PC-9 (cell line): ENCODE results near the gene ZBTB26. TPM values are rescaled to one million over a fixed set of nuclear protein-coding genes. Genes with fewer than 3 reads are reported as not detected.
A peak's percentile ranks its signal among the peaks of the same experiment; 100 is the strongest.
"Not testable (repeated sequence)": the region's sequence is repeated elsewhere in the genome, so short reads cannot be mapped to it uniquely, and the experiment has no call there.

Experiments
- BruUV-seq: library from RNA; stranded (reverse); fragments of 400-500 nt; replicated peaks from 2 replicates; lab custom pipeline; 2021; lab: Mats Ljungman, UMichigan
- CTCF ChIA-PET: fragments of 300-600 bp; sonication (Branson Sonifier 250); formaldehyde crosslinking; loops from one replicate; lab custom pipeline; 2022; ENCODE audit warnings: antibody characterized with exemption; lab: Charles Lee
- POLR2A ChIA-PET: fragments of 300-600 bp; sonication (Branson Sonifier 250); formaldehyde crosslinking; loops from one replicate; lab custom pipeline; 2022; ENCODE audit warnings: antibody characterized with exemption; ENCODE audit not compliant: unreplicated experiment; lab: Charles Lee
- DNase-seq, 2 experiments: peaks; one replicate each; pipeline versions ENCODE4 v3.0.0 to v3.0.0-alpha.2; 2015 to 2022; ENCODE audit warnings: mixed read lengths in 1 of 2
- H2AFZ ChIP-seq: fragments of 200-600 bp; sonication (generic); 2 replicates; pipeline ENCODE4 v1.8.1; 2017; ENCODE audit warnings: antibody characterized with exemption
- H3F3A ChIP-seq: fragments of 200-600 bp; sonication (generic); 2 replicates; pipeline ENCODE4 v1.8.1; 2017; ENCODE audit warnings: antibody characterized with exemption, mild to moderate bottlenecking, low read depth; ENCODE audit not compliant: insufficient read depth
- H3K27ac ChIP-seq: fragments of 200-600 bp; sonication (generic); 2 replicates; pipeline ENCODE4 v1.6.1; 2016; ENCODE audit warnings: mixed run types
- H3K27me3 ChIP-seq: fragments of 200-600 bp; sonication (generic); 2 replicates; pipeline ENCODE4 v1.6.1; 2016; ENCODE audit warnings: low read depth, mixed run types; ENCODE audit not compliant: insufficient read depth
- H3K36me3 ChIP-seq: fragments of 200-600 bp; sonication (generic); 2 replicates; pipeline ENCODE4 v1.6.1; 2016; ENCODE audit warnings: low read depth, mixed run types
- H3K4me1 ChIP-seq: fragments of 200-600 bp; sonication (generic); replicated peaks from 2 replicates; pipeline ENCODE4 v1.6.1; 2016; ENCODE audit warnings: mixed run types; ENCODE audit not compliant: insufficient read depth
- H3K4me2 ChIP-seq: fragments of 200-600 bp; sonication (generic); 2 replicates; pipeline ENCODE4 v1.6.1; 2017; ENCODE audit warnings: mixed run types
- H3K4me3 ChIP-seq: fragments of 200-600 bp; sonication (generic); 2 replicates; pipeline ENCODE4 v1.6.1; 2016; ENCODE audit warnings: mixed run types
- H3K79me2 ChIP-seq: fragments of 200-600 bp; sonication (generic); 2 replicates; pipeline ENCODE4 v1.6.1; 2017; ENCODE audit warnings: low read depth, mixed run types
- H3K9me2 ChIP-seq: fragments of 200-600 bp; sonication (generic); 2 replicates; pipeline ENCODE4 v1.8.1; 2017; ENCODE audit warnings: mild to moderate bottlenecking; ENCODE audit not compliant: insufficient read depth
- H3K9me3 ChIP-seq: fragments of 200-600 bp; sonication (generic); 2 replicates; pipeline ENCODE4 v1.8.1; 2016; ENCODE audit warnings: low read depth; ENCODE audit not compliant: insufficient read depth
- H4K20me1 ChIP-seq: fragments of 200-600 bp; sonication (generic); 2 replicates; pipeline ENCODE4 v1.8.1; 2017; ENCODE audit not compliant: insufficient read depth
- CTCF ChIP-seq: fragments of 200-600 bp; sonication (generic); conservative IDR thresholded peaks from 2 replicates; pipeline ENCODE4 v1.6.1; 2017; ENCODE audit warnings: mixed run types, antibody characterized with exemption, mild to moderate bottlenecking, moderate library complexity
- EZH2 ChIP-seq: fragments of 200-600 bp; sonication (generic); IDR thresholded peaks from 2 replicates; pipeline ENCODE4 v1.8.0; 2017; ENCODE audit warnings: antibody characterized with exemption, low read depth
- intact Hi-C: fragments of 100-400 bp; cut with micrococcal nuclease; formaldehyde crosslinking; loops from one replicate; pipeline ENCODE4 v1.10.0; 2022; ENCODE audit not compliant: unreplicated experiment
- total RNA-seq: library from RNA; stranded (reverse); gene quantifications from 2 replicates; pipeline ENCODE4 v1.2.3, GENCODE V29; 2021

ZBTB26 gene
- total RNA-seq, 1 experiment from 2014 or later, result 10.2 TPM

GRCh38 chr9:122912671-122912963 is 18.7 kb downstream of the ZBTB26 start:
- peaks cover 38% of the 10 kb centered on the region for H3K79me2 ChIP-seq
- POLR2A ChIA-PET, result interaction anchor here (0.7 to 1.7 kb wide), 6 partner anchors 9 to 455 kb away, joined by 3 to 25 read pairs (median 8); partner anchors contain the start of genes RABGAP1 and ZBTB26
- DNase-seq, result no peak

GRCh38 chr9:122906122-122906521 is 25.2 kb downstream of the ZBTB26 start:
- H4K20me1 ChIP-seq, H3K9me2 ChIP-seq, H3K9me3 ChIP-seq, H3K27ac ChIP-seq, DNase-seq, H3K4me3 ChIP-seq, H2AFZ ChIP-seq, H3K27me3 ChIP-seq, intact Hi-C loops, BruUV-seq: not testable (repeated sequence)
- H3F3A ChIP-seq, result peaks cover 30% of the 10 kb centered on the region
- peaks cover 19% of the 10 kb centered on the region for H3K4me1 ChIP-seq
- peak overlapping the region; percentile 95; the same call in 1 of the 2 replicates for H3K4me2 ChIP-seq
- ChIA-PET POLR2A (interaction anchor here (0.6 kb wide), 1 partner anchor 960 kb away, joined by 5 read pairs; no protein-coding TSS in a partner anchor), CTCF (interaction anchor here (0.7 kb wide), 1 partner anchor 676 kb away, joined by 3 read pairs; no protein-coding TSS in a partner anchor)
- H3K36me3 ChIP-seq, result peaks cover 16% of the 10 kb centered on the region
- peaks cover 54% of the 10 kb centered on the region for H3K79me2 ChIP-seq

More at GRCh38 chr9:122912671-122912963, 18.7 kb downstream of the ZBTB26 start:
- CTCF ChIA-PET, result no interaction called here
- no peaks in the 10 kb centered on the region; the same call in 1 of the 2 replicates for H4K20me1 ChIP-seq
- peak overlapping the region; percentile 94 for H3K4me2 ChIP-seq
- intact Hi-C loops, result loop anchor here (2.0 kb wide), 1 partner anchor 78 kb away; no protein-coding TSS in a partner anchor
- H3K27me3 ChIP-seq, result no peaks in the 10 kb centered on the region
- peaks cover 48% of the 10 kb centered on the region for H3F3A ChIP-seq
- peak overlapping the region; percentile 74 for H3K4me3 ChIP-seq
- peaks cover 11% of the 10 kb centered on the region for H3K4me1 ChIP-seq
- H3K9me3 ChIP-seq, result no peaks in the 10 kb centered on the region
- peak overlapping the region; percentile 76 for H3K27ac ChIP-seq
- H3K36me3 ChIP-seq, result peaks cover 23% of the 10 kb centered on the region
- TF ChIP-seq CTCF (no peak), EZH2 (no peak)
- H2AFZ ChIP-seq, result peak overlapping the region; percentile 85
- no peaks in the 10 kb centered on the region for H3K9me2 ChIP-seq
- BruUV-seq, result no TSS peak

GRCh38 chr9:122904823-122905710 is 26.2 kb downstream of the ZBTB26 start, which contains the start of gene RC3H2:
Gene RC3H2 (minus strand): TSS chr9:122905359. CDS start chr9:122897509, 7,850 bp downstream.
- H3K9me2 ChIP-seq, result no peaks in the 10 kb centered on the region
- peaks cover 30% of the 10 kb centered on the region for H3F3A ChIP-seq
- H3K4me3 ChIP-seq, result peak within 1 kb of the TSS; percentile 100
- intact Hi-C loops, result loop anchor here (1.0 kb wide), 4 partner anchors 8 to 86 kb away; partner anchors contain the start of genes PDCL, ZBTB26 and ZBTB6
- TF ChIP-seq EZH2 (no peak), CTCF (no peak)
- H3K27ac ChIP-seq, result peak within 1 kb of the TSS; percentile 80
- H4K20me1 ChIP-seq, result peaks cover 13% of the 10 kb centered on the region; the same call in 1 of the 2 replicates
- peaks cover 7% of the 10 kb centered on the region; the same call in 1 of the 2 replicates for H3K36me3 ChIP-seq
- DNase-seq, result peak; percentile 98 to 99
- peaks cover 19% of the 10 kb centered on the region for H3K4me1 ChIP-seq
- H3K4me2 ChIP-seq, result peak within 1 kb of the TSS; percentile 95
- ChIA-PET CTCF (interaction anchor here (0.7 kb wide), 1 partner anchor 675 kb away, joined by 3 read pairs; no protein-coding TSS in a partner anchor), POLR2A (interaction anchor here (0.5 to 0.9 kb wide), 12 partner anchors 26 to 1222 kb away, joined by 3 to 8 read pairs (median 3); partner anchors contain the start of genes RABGAP1 and ZBTB26)
- no peaks in the 10 kb centered on the region for H3K9me3 ChIP-seq
- BruUV-seq, result TSS peak; percentile 91
- H2AFZ ChIP-seq, result peak within 1 kb of the TSS; percentile 91
- H3K79me2 ChIP-seq, result peaks cover 54% of the 10 kb centered on the region
- H3K27me3 ChIP-seq, result no peaks in the 10 kb centered on the region
